EH (cell line): ENCODE results near the gene TMC6.
"Not testable (repeated sequence)": the region's sequence is repeated elsewhere in the genome, so short reads cannot be mapped to it uniquely, and the experiment has no call there.

ENCODE experiments used
- DNase-seq: peaks from one replicate; pipeline ENCODE4 v3.0.0-alpha.2; 2015; ENCODE audit warnings: low read depth

The TMC6 gene

DNA sequence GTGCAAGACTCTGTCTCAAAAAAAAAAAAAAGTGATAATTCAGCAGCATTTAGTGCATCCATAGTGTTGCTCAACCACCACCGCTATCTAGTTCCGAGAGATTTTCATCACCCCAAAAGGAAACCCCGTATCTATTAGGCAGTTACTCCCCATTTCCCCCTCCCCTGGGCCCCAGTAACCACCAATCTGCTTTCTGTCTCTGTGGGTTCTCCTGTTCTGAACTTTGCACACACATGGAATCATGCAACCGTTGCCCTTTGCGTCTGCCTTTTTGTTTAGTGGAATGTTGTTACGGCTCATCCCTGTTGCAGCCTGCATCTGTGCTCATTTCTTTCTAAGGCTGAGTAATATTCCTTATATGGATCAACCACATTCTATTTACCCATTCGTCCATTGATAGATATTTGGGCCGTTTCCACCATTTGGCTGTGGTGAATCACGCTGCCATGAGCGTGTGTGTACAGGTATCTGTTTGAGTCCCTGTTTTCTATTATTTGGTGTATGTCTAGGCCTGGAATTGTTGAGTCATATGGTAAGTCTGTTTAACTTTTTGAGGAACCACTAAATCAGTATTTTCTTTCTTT lies 31.1 kb upstream of the TMC6 start:
- peak; percentile 50 for DNase-seq

DNA sequence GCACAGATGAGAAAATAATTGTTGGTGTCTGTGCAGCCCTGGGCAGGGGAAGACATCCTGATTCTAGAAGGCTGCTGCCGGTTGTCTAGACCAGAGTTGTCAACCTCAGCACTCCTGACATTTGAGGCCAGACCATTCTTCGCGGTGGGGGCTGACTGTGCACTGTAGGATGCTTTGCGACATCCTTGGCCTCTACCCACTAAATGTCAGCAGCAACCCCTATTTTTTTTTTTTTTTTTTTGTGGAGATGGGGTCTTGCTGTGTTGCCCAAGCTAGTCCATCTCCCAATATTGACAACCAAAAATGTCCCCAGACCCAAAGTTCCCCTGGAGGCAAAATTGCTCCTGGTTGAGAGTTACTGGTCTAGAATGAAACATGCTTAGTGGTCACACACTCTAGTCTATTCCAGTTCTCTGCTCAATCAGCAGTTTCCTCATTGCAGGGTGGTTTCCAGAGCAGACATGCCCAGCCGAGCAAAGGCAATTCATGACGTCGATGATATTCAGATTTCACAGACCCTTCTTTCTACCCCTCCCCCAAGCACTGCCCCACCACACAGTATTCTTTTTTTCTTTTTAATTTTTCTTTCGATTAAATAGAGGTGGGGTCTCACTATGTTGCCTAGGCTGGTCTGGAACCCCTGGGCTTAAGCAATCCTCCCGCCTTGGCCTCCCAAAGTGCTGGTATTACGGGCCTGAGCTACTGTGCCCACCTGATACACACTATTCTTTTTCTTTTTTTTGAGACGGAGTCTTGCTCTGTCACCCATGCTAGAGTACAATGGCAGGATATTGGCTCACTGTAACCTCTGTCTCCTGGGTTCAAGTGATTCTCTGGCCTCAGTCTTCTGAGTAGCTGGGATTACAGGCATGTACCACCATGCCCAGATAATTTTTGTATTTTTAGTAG lies 26.6 kb upstream of the TMC6 start:
- no peak for DNase-seq

DNA sequence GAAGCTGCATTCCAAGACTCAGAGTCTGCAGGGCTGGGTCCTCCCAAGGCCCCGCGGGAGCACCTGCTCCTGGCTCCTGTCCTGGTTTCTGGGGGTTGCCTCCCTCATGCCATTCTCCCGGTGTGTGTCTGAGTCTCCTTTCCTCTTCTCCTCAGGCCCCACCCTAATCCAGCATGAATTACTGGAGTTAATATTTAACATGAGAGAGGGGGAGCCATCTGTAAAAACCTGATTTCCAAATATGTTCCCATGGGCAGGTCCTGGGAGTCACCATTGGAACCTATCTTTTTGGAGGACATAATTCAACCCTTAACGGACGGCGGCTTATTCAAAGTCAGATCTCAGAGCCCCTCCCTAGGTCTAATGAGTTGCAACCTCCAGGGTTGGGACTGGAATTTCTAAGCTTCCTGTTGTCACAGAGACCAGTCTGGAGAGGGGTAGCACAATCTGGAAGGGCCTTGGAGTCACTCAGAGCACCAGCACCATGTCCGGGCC lies 23.0 kb upstream of the TMC6 start:
- peak; percentile 68 for DNase-seq

DNA sequence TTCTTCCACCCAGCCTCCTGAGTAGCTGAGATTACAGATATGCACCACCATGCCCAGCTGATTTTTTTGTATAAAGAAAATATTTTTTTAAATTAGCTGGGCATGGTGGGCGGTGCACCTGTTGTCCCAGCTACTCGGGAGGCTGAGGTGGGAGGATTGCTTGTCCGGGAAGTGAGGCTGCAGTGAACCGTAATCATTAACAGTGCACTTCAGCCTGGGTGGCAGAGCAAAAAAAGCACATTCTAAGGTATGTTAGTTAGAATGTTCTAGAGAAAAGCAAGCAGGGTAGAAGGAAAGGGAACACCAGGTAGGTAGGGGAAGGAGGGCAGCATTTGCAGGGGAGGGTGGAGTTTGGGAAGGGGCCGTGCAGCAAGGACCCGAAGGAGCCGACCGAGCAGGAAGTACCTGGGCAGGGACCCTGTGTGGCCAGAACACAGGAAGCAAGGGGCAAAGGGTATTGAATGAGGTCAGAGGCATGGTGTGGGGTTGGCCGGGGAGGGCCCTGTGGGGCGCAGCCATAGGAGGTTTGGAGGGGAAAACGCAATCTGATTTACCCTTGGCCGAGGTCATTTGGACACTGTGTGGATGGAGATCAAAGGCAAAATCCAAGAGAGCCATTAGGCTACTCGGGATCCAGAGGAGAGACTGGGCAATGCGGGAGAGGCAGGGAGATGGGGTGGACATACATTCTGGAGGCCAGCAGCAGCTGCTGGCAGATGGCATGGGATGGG lies 19.9 kb upstream of the TMC6 start:
- no peak for DNase-seq

DNA sequence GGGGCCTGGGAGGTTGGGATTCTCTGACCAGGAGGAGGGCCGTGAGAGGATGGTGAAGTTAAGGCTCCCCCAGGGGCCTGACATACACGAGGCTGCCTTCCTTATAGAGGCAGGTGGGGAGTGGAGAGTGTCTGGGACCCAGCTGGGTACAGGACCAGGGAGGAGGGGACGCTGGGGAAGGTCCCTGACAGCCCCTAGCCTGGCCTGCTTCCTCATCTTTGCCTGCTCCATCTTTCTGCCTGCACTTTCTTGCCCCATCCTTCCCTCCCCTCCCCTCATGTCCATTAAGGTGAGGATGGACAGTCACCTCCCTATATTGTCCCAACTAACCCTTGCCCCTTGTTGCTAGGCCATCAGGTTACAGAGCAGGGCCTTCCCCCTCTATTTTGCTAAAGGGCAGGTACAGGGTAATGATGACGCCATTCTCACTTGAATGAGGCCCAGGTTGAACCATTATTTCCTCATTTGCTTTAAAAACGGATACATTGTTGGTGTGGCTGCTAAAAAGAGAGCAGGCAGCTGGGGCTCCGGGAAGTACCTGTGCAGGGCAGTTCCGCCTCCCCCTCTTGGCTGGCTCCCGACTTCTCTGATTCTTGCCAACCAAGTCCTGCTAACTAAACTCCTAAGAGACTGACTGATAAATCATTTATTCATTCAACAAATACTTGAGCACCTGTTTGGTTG lies 18.9 kb upstream of the TMC6 start:
- no peak for DNase-seq

DNA sequence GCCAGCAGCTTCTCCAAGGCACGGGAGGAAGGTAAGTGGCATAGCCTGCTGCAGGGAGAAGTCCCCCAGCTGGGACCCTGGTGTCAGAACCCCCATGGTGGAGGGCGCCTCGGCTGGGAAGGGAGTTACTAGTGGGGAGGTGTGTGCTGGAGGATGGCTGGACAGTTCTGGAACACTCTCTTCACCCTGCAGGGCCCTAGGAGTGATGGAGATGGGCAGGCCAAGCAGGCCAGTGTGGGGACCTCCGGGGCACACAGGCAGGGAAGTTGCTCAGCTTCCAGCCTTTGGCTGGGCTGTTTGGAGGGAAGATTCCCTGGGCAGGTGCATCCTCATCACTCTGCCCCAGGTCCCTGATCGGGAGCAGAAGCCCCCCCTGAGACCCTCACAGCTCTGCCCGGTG lies 18.3 kb upstream of the TMC6 start:
- no peak for DNase-seq

DNA sequence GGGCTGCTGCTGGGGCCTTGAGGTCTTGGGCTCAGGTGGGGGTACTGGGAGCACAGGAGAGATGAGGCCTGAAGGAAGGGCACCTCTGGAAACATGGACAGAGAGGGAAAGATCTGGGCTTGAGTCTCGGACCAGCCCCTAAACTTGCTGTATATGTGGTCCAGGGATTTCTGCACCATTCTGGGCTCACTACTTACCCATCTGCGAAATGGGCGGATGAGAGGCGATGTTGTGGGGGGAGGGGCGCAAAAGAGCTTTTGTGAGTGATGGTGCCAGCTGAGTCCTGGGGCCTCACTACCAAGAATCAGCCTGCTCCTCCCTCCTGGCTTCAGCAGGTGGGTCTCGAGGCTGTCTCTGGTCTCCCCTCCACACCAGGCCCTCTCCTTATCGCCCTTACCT lies 17.9 kb upstream of the TMC6 start:
- DNase-seq = no peak

DNA sequence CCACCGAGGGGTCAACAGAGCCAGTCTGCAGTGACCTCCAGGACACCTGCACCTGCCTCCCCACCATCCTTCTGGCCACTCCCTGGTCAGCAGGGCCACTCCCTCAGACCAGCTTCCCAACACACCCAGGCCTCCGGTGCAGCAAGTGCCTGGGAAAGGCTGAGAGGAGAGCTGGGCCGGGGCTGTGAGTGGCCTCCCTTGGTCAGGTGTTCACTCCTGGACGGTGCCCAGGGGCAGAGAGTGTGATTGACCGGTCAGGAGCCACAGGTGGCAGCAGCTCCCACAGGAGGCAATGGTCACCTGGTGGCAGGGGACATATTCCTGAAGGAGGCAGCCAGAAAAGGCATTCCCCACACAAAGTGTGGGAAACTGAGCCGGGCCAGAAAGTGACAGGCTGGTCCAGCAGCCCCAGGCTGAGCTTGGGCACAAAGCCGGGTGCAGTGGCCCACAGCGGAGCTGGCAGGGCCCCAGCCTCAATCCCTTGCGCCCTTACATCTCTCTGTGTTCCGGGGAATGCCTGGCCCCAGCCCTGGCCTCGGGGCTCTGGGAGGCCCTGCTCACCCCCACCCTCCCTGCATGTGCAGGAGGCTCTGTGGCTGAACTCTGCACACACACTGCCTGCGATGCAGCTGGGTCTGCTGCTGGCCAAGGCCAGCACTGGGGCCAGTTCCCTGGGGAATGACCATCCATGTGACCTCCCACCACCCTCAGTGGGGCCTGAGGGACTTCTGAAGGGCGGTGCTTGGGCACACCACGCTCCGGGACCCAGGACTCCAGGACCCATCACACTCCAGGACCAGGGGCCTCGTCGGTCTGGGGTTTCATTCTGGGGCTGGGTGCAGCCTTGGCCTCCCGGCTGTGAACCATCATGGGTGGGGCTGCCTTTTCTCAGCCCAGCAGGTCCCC lies 16.4 kb upstream of the TMC6 start:
- DNase-seq = no peak

DNA sequence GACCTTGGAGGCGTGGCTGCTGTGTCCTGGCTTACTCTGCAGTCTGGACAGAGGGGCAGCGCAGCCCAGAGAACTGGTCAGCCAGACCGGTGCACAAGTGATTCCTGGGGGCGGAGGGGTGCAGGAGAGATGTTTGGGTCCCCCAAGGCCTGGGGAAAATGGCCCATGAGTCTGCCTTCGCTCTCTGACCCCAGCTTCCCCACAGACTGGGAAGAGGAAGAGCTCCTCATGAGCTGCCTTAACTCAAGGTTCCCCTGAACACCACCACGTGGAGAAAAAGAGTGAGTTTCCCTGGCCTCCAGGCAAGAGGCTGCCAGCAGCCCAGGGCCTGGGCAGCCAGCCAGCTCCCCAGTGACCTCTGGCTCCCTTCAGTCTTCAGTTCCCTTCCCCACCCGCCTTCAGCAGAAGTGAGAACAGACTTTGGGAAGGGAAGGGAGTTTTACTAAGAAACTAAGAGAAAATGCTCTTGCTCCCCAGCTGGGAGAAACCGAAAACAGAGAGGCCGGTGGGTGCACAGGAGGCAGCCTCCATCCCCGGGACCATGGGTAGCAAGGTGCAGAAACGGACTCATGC lies 15.7 kb upstream of the TMC6 start:
- DNase-seq = peak; percentile 85

DNA sequence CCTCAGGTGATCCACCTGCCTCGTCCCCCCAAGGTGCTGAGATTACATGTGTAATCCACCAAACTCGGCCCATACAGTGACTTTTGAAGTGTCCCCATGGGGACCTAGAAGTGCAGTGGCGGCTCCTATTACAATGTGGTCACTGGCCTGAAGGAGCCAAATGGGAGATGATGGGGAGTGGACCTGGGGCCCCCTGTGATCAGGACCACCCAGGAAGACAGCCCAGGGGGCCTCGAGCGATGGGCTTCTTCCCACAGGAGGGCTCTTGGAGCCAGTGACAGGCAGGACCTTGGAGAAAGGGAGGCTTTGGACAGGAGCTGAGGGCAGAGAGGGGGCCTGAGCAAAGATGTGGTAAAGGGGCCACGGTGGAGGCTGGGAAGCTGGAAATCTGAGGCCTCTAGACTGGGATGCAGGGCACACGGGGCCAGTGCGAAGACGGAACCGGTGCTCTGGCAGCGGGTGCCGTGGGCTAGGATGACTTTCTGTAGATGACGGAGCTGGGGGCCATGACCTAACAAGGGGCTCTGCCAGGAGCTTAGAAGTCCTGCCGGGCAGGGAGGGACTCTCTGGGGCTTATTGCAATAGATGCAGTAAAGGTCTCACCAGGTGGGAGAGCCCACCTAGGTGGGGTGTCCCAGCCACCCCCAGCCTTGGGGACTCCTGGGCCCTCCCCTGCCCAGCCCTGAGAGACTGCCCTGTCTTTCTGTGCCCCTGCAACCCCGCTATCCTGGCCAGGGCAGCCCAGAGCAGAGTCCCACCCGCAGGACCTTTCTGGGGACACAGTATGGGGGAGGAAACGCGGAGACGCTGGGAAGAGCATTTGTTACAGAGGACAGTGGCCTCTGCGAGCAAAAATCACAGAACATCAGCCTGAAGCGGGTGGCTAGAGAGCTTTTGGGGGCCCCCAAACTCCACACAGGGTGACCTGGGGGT lies 14.9 kb upstream of the TMC6 start:
- no peak for DNase-seq

DNA sequence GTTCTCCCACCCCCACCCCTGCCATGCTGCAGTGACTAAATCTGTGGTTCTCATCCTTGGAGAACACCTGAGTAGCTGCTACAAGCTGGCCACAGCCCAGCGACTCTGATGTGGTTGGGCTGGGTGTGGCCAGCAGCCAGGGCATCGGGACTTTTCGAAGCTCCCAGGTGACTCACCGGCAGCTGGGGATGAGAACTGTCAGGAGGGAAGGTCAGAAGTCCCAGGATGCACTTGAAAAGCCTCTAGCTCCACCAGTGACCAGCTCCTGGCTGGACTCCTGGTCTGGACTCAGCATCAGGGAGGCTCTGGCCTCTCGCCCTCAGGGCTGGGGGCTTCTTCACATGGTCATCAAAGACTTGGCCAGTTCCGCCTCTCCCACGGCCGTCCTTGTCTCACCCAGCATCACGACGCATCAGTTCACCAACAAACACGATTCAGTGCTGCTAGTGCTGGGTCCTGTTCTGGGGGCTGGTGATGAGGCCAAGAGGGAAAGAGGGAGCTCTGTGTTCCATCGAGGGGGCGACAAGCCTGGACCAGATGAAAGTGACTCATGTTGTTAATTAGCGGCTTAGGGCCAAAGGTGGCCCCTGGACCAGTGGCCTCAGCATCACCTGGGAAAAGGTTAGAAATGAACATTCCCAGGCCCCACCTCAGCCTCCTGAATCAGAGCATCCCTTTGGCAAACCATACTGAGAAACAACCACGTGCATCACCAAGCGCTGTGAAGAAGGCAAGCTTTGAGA lies 13.7 kb upstream of the TMC6 start:
- DNase-seq = peak; percentile 35

DNA sequence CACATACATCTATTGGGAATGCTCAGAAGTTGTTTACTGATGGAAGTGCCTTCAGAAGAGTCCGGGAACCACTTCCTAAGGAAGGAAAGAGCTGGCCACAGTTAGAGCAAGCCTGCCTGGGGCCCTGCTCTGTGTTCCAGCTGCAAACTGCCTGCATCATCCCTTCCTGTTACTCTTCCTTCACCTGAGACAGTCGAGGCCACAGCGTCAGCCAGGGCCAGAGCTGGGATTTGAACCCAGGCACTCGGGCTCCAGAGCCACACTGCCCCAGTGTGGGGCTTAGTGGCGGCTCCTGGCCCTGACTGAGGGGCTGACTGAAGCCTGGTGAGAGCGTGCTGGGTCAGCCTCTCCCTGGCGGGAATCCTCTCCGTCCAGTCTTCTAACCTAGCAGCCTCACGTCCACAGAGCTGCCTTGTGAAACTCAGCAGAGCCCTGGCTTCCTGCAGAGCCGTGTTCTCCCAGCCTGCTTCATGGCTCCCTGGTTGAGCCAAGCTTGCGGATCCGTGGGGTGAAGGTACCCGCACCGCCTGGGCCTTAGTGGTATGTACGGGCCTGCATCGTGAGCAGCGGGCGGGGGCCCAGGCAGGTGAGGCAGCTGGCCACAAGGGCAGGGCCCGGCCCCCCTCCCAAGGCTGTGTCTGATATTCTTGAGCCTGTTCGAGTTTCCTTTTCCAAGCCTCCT lies 13.0 kb upstream of the TMC6 start:
- DNase-seq = no peak

DNA sequence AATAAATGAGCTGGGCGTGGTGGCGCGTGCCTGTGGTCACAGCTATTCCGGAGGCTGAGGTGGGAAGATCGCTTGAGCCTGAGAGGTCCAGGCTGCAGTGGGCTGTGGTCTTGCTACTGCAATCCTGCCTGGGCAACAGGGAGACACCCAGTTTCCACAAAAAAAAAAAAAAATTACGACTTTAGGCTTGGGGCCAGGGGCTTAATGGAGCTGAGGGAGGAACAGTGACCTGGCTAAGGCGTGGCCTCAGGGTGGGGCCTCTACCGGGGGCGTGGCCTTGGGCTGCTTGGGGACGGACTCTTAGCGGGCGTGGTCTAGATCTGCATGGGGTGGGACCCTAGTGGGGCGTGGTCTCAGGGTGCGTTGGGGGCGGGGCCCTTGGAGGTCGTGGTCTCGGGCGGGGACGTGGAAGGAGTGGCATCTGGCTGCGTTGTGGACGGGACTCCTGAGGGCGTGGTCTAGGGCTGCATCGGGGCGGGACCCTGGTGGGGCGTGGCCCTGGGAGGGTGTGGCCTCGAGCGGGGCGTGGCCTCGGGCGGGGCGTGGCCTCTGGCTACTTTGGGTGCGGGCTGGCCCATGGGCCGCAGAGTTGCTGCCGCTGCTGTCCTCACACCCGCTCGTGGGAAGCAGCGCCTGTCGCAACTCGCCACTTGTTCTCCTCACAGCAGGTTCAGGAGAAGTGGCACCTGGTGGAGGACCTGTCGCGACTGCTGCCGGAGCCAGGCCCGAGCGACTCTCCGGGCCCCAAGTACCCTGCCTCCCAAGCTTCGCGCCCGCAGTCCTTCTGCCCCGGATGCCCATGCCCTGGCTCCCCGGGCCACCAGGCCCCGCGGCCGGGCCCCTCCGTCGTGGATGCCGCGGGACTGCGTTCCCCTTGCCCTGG lies 11.9 kb upstream of the TMC6 start:
- DNase-seq = peak; percentile 78

DNA sequence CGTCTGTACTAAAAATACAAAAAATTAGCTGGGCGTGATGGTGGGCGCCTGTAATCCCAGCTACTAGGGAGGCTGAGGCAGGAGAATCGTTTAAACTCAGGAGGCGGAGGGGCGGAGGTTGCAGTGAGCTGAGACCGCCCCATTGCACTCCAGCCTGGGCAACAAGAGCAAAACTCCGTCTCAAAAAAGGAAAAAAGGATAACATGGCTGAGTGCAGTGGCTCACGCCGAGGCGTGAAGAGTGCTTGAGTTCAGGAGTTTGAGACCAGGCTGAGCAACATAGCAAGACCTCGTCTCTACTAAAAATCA lies 11.3 kb upstream of the TMC6 start:
- not testable (repeated sequence) for DNase-seq

DNA sequence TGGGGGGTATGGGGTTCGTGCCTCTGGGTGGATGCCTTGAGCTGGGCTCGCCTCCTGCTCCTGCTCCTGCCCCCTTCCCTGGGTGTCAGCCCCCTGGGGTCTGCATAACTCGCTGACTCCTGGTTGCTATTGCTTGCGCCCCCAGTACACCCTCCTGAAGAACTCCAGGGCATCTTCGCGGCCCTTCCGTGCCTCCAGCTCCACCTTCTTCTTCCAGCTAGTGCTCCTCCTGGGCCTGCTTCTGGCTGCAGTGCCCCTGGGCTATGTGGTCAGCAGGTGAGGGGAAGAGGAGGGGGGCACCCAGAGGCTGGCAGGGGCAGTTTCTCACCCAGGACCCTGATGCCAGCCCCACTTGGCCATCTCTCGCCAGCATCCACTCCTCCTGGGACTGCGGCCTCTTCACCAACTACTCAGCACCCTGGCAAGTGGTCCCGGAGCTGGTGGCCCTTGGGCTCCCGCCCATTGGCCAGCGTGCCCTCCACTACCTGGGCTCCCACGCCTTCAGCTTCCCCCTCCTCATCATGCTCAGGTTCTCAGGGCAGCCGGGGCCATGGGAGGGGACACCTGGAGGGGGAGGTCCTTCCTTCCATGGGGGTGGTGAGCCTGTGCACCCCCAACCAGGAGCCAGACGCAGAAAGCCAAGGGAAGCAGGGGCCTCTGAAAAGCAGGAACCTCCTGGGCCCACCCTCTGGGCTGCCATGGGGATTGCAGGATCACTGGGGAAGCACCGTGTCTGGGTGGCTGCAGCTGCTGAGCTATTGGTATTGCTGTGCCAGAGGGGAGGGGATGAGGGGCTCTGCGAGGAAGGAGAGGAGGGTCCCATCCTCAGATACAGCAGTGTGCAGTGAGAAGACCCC lies 9.9 kb upstream of the TMC6 start:
- no peak for DNase-seq

DNA sequence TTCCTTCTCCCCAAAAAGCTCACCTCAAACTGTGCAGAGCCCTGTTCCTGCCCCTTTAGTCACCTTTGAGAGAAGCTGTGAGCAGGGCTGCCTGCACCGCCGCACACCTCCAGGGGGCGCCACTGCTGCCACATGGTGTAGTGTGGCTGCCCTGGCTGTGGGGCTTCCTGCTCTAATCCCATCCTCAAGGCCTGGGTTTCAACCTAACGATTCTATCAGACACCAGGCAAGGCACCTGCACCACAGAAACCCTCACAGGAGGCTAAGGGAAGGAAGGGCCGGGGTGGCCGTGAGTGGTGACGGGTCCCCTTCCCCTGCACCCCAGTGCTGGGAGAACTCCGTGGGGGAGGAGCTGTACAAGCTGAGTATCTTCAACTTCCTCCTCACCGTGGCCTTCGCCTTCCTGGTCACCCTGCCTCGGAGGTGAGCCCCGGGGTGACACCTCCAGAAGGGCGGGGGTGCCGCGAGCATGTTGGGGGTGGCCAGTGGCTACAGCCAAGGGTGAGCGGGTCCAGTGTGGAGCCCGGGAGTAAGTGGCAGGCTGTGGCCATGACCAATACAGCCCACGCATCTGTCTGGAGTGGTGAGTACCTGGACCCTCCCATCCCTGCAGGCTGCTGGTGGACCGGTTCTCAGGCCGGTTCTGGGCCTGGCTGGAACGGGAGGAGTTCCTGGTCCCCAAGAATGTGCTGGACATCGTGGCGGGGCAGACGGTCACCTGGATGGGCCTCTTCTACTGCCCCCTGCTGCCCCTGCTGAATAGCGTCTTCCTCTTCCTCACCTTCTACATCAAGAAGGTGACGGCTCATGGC lies 9.0 kb upstream of the TMC6 start:
- no peak for DNase-seq
